Endothelial cell of umbilical vein (primary cell): Measurements from ENCODE around the gene CRB1. TPM values are rescaled to one million over a fixed set of nuclear protein-coding genes. Genes with fewer than 3 reads are reported as not detected.

ENCODE experiments used
- BruUV-seq: library from RNA; stranded (reverse); fragments of 400-500 nt; replicated peaks from 2 replicates; lab custom pipeline; 2021; lab: Mats Ljungman, UMichigan
- CTCF ChIA-PET: fragments of 300-600, 350-600 bp; sonication (Branson Sonifier 250); formaldehyde crosslinking; loops from one replicate; lab custom pipeline; 2021; ENCODE audit warnings: antibody characterized with exemption, inconsistent platforms; lab: Charles Lee
- POLR2A ChIA-PET: fragments of 300-600, 350-600 bp; sonication (Branson Sonifier 250); formaldehyde crosslinking; loops from one replicate; lab custom pipeline; 2021; ENCODE audit warnings: antibody characterized with exemption, inconsistent platforms; lab: Charles Lee
- DNase-seq: peaks from one replicate; pipeline ENCODE4 v3.0.0-alpha.2; 2011; ENCODE audit warnings: low read depth, low spot score
- FAIRE-seq: peaks from 2 replicates; lab custom pipeline; 2011; peaks lifted over from hg19 to GRCh38; lab: Jason Lieb, UNC
- H2AFZ ChIP-seq: 2 replicates; pipeline ENCODE4 v1.6.0; 2012; ENCODE audit warnings: low read depth, low read length, control low read depth, inconsistent platforms
- H3K27ac ChIP-seq: 2 replicates; pipeline ENCODE4 v1.5.1; 2011; ENCODE audit warnings: low read depth, mild to moderate bottlenecking, control low read depth, low read length, moderate library complexity; ENCODE audit not compliant: insufficient read depth
- H3K27me3 ChIP-seq, 2 experiments: 2 replicates each; pipeline versions ENCODE4 v1.6.0 to v1.6.1; 2011; ENCODE audit warnings: low read length in 2 of 2, mixed read lengths in 1 of 2; ENCODE audit not compliant: control insufficient read depth in 2 of 2, insufficient read depth in 2 of 2
- H3K36me3 ChIP-seq, 2 experiments: 2 replicates in 1 of 2; 3 replicates in 1 of 2; pipeline ENCODE4 v1.5.1; 2011; ENCODE audit warnings: low read length in 2 of 2, mild to moderate bottlenecking in 1 of 2, moderate library complexity in 1 of 2; ENCODE audit not compliant: control insufficient read depth in 2 of 2, insufficient read depth in 2 of 2; ENCODE audit errors: extremely low read depth in 1 of 2
- H3K4me1 ChIP-seq: 3 replicates; pipeline ENCODE4 v1.5.1; 2011; ENCODE audit warnings: mild to moderate bottlenecking, low read length; ENCODE audit not compliant: control insufficient read depth, insufficient read depth; ENCODE audit errors: extremely low read depth
- H3K4me2 ChIP-seq: 2 replicates; pipeline ENCODE4 v1.6.1; 2011; ENCODE audit warnings: low read length, control low read depth, mixed read lengths; ENCODE audit not compliant: insufficient read depth
- H3K4me3 ChIP-seq, 3 experiments: fragments of 200-600 bp in 1 of 3; sonication (generic), shearing (Covaris generic) in 1 of 3; replicated peaks in 1 of 3; 2 replicates each; pipeline ENCODE4 v1.5.1; 2011 to 2016; ENCODE audit warnings: control low read depth in 3 of 3, low read length in 3 of 3, mild to moderate bottlenecking in 2 of 3, inconsistent platforms in 1 of 3, low read depth in 1 of 3, moderate library complexity in 1 of 3; ENCODE audit not compliant: insufficient read depth in 1 of 3
- H3K79me2 ChIP-seq: 2 replicates; pipeline ENCODE4 v1.6.0; 2012; ENCODE audit warnings: low read length, inconsistent platforms; ENCODE audit not compliant: control insufficient read depth, insufficient read depth
- H3K9ac ChIP-seq: replicated peaks from 2 replicates; pipeline ENCODE3; 2011; ENCODE audit warnings: low read length, control low read depth; ENCODE audit not compliant: insufficient read depth; ENCODE audit errors: extremely low read depth
- H3K9me1 ChIP-seq: replicated peaks from 3 replicates; pipeline ENCODE4 v1.6.0; 2011; ENCODE audit warnings: mild to moderate bottlenecking, low read length; ENCODE audit not compliant: control insufficient read depth, insufficient read depth; ENCODE audit errors: extremely low read depth
- H3K9me3 ChIP-seq: replicated peaks from 2 replicates; pipeline ENCODE4 v1.5.1; 2012; ENCODE audit warnings: low read length, inconsistent platforms; ENCODE audit not compliant: control insufficient read depth, insufficient read depth
- H4K20me1 ChIP-seq: replicated peaks from 2 replicates; pipeline ENCODE3; 2011; ENCODE audit warnings: mild to moderate bottlenecking, low read length; ENCODE audit not compliant: control insufficient read depth, insufficient read depth; ENCODE audit errors: extremely low read depth
- CTCF ChIP-seq, 2 donors: IDR thresholded peaks; 1 replicate in 1 of 2; 2 replicates in 1 of 2; pipeline ENCODE4 v1.5.1; 2011; ENCODE audit warnings: low read length in 2 of 2, mild to moderate bottlenecking in 2 of 2, moderate library complexity in 2 of 2, control low read depth in 1 of 2, inconsistent platforms in 1 of 2, low read depth in 1 of 2; ENCODE audit not compliant: insufficient read depth in 1 of 2; ENCODE audit errors: extremely low read depth in 1 of 2
- EZH2 ChIP-seq: IDR thresholded peaks from 2 replicates; pipeline ENCODE4 v1.6.1; 2012; ENCODE audit warnings: borderline replicate concordance, low read depth, mild to moderate bottlenecking, moderate library complexity, low read length, inconsistent platforms; ENCODE audit not compliant: severe bottlenecking
- FOS ChIP-seq: IDR thresholded peaks from 2 replicates; pipeline ENCODE4 v1.6.1; 2011; ENCODE audit warnings: mild to moderate bottlenecking, low read length, moderate library complexity, borderline replicate concordance; ENCODE audit not compliant: insufficient read depth
- GATA2 ChIP-seq: IDR thresholded peaks from 2 replicates; pipeline ENCODE4 v1.7.0; 2011; ENCODE audit warnings: low read depth, mild to moderate bottlenecking, moderate library complexity, mixed read lengths, low read length; ENCODE audit not compliant: insufficient read length, insufficient read depth
- JUN ChIP-seq: IDR thresholded peaks from 2 replicates; pipeline ENCODE4 v1.6.1; 2011; ENCODE audit warnings: borderline replicate concordance, low read depth; ENCODE audit not compliant: insufficient read length, insufficient read depth
- MAX ChIP-seq: IDR thresholded peaks from 2 replicates; pipeline ENCODE4 v1.6.1; 2011; ENCODE audit not compliant: insufficient read depth, insufficient read length
- MYC ChIP-seq: IDR thresholded peaks from one replicate; pipeline ENCODE4 v1.6.1; 2011; ENCODE audit warnings: mild to moderate bottlenecking, low read depth, low read length
- POLR2A ChIP-seq: IDR thresholded peaks from 2 replicates; pipeline ENCODE4 v1.6.1; 2012; ENCODE audit warnings: low read depth, mild to moderate bottlenecking, control low read depth, low read length
- POLR2AphosphoS5 ChIP-seq: IDR thresholded peaks from 2 replicates; pipeline ENCODE4 v1.6.1; 2012; ENCODE audit warnings: low read depth, mild to moderate bottlenecking, control low read depth, low read length, moderate library complexity; ENCODE audit not compliant: insufficient read depth
- dilution Hi-C: fragments of 300-500 bp; cut with MboI; formaldehyde crosslinking; loops from one replicate; pipeline ENCODE4 v1.15.0; 2019; ENCODE audit warnings: low sequenced_read_pairs; ENCODE audit not compliant: extremely low pct_ligation_motif_present
- intact Hi-C: fragments of 100-400 bp; cut with micrococcal nuclease; formaldehyde crosslinking; loops from one replicate; pipeline ENCODE4 v1.10.0; 2022
- polyA plus RNA-seq, 4 experiments: library from polyadenylated mRNA; depleted of rRNA in 3 of 4; stranded (reverse) in 3 of 4; unstranded in 1 of 4; fragments of >200 nt; gene quantifications; 2 replicates each; pipeline versions ENCODE4 v1.2.1 to v1.2.3, GENCODE V29; 2011 to 2012; ENCODE audit warnings: missing spikeins in 1 of 4
- total RNA-seq: library from RNA; stranded (reverse); gene quantifications from 2 replicates; pipeline ENCODE4 v1.2.3, GENCODE V29; 2021

Gene CRB1
- total and polyA plus RNA-seq, 2 donors (not counting 3 experiments of a cell fraction or from before 2014, with no cell fraction given), result not detected

GRCh38 chr1:197440715-197441114 lies 172.7 kb downstream of the CRB1 start:
- DNase-seq (no peak), FAIRE-seq (no peak)
- TF ChIP-seq POLR2AphosphoS5 (no peak), CTCF (IDR thresholded peaks at IDR 0.05; ENCODE audit: extremely low read depth in 1 of 2, insufficient read depth in 1 of 2, low read depth in 1 of 2, low read length in 2 of 2) (no peak), JUN (no peak), FOS (no peak), POLR2A (no peak), MYC (no peak), EZH2 (no peak), MAX (no peak), GATA2 (no peak)
- no peaks in the 10 kb centered on the region for H4K20me1 ChIP-seq
- ChIA-PET POLR2A (no interaction called here), CTCF (no interaction called here)
- no peak overlapping the region for H3K4me2 ChIP-seq
- no peak overlapping the region for H3K9ac ChIP-seq
- intact Hi-C loops, result no loop called here
- H3K36me3 ChIP-seq, result no peaks in the 10 kb centered on the region
- no peaks in the 10 kb centered on the region for H3K4me1 ChIP-seq
- no peak overlapping the region for H3K4me3 ChIP-seq
- H3K27me3 ChIP-seq, result no peaks in the 10 kb centered on the region
- BruUV-seq, result no TSS peak
- H2AFZ ChIP-seq, result no peak overlapping the region
- no peaks in the 10 kb centered on the region for H3K79me2 ChIP-seq
- H3K27ac ChIP-seq, result no peak overlapping the region
- dilution Hi-C loops, result no loop called here
- no peaks in the 10 kb centered on the region for H3K9me1 ChIP-seq
- no peaks in the 10 kb centered on the region for H3K9me3 ChIP-seq
